H9 (cell line): ENCODE results near the gene SURF4. TPM values are rescaled to one million over a fixed set of nuclear protein-coding genes. Genes with fewer than 3 reads are reported as not detected.

ENCODE experiments used
- DNase-seq: peaks from one replicate; pipeline ENCODE4 v3.0.0-alpha.2; 2017
- H2AFZ ChIP-seq: one replicate; pipeline ENCODE4 v1.6.1; 2013; ENCODE audit warnings: mild to moderate bottlenecking, low read length, control low read depth, moderate library complexity
- H2AK5ac ChIP-seq: 2 replicates; pipeline ENCODE4 v1.6.1; 2013; ENCODE audit warnings: low read length, control low read depth, mixed read lengths; ENCODE audit not compliant: insufficient read length
- H2BK120ac ChIP-seq: one replicate; pipeline ENCODE4 v1.6.1; 2013; ENCODE audit warnings: low read depth, mild to moderate bottlenecking, low read length, control low read depth, inconsistent platforms; ENCODE audit not compliant: poor library complexity, severe bottlenecking
- H2BK12ac ChIP-seq: 2 replicates; pipeline ENCODE4 v1.6.1; 2013; ENCODE audit warnings: low read length, control low read depth, mixed read lengths, low read depth; ENCODE audit not compliant: insufficient read length
- H2BK15ac ChIP-seq: 2 replicates; pipeline ENCODE4 v1.6.1; 2013; ENCODE audit warnings: low read depth, low read length, control low read depth
- H2BK20ac ChIP-seq: one replicate; pipeline ENCODE4 v1.6.1; 2013; ENCODE audit warnings: low read depth, mild to moderate bottlenecking, low read length, control low read depth, inconsistent platforms; ENCODE audit not compliant: poor library complexity, severe bottlenecking
- H2BK5ac ChIP-seq: 2 replicates; pipeline ENCODE4 v1.6.1; 2013; ENCODE audit warnings: low read length, control low read depth, mixed read lengths; ENCODE audit not compliant: insufficient read length
- H3K14ac ChIP-seq: 2 replicates; pipeline ENCODE4 v1.6.1; 2013; ENCODE audit warnings: low read length, control low read depth; ENCODE audit not compliant: insufficient read depth
- H3K18ac ChIP-seq: 2 replicates; pipeline ENCODE4 v1.6.1; 2013; ENCODE audit warnings: low read depth, mild to moderate bottlenecking, mixed read lengths, low read length, control low read depth; ENCODE audit not compliant: insufficient read length
- H3K23ac ChIP-seq: 2 replicates; pipeline ENCODE4 v1.6.1; 2013; ENCODE audit warnings: low read length, control low read depth, mixed read lengths, low read depth; ENCODE audit not compliant: insufficient read length
- H3K23me2 ChIP-seq: 2 replicates; pipeline ENCODE4 v1.6.1; 2013; ENCODE audit warnings: low read depth, mild to moderate bottlenecking, mixed read lengths, low read length, control low read depth; ENCODE audit not compliant: insufficient read length, poor library complexity, severe bottlenecking
- H3K27ac ChIP-seq: 2 replicates; pipeline ENCODE4 v1.5.1; 2013; ENCODE audit warnings: low read length, control low read depth, mixed read lengths, low read depth; ENCODE audit not compliant: insufficient read length
- H3K27me3 ChIP-seq: 2 replicates; pipeline ENCODE4 v1.6.1; 2013; ENCODE audit warnings: low read length, control low read depth, inconsistent platforms; ENCODE audit not compliant: insufficient read depth
- H3K4ac ChIP-seq: 2 replicates; pipeline ENCODE4 v1.6.1; 2013; ENCODE audit warnings: low read depth, mild to moderate bottlenecking, control low read depth, inconsistent platforms, low read length, moderate library complexity
- H3K4me1 ChIP-seq: 2 replicates; pipeline ENCODE4 v1.6.1; 2013; ENCODE audit warnings: low read length, control low read depth, inconsistent platforms; ENCODE audit not compliant: insufficient read depth
- H3K4me2 ChIP-seq: 2 replicates; pipeline ENCODE4 v1.6.1; 2013; ENCODE audit warnings: low read length, control low read depth, mixed read lengths; ENCODE audit not compliant: insufficient read length, insufficient read depth
- H3K56ac ChIP-seq: 2 replicates; pipeline ENCODE4 v1.6.1; 2013; ENCODE audit warnings: low read depth, mild to moderate bottlenecking, mixed read lengths, low read length, control low read depth; ENCODE audit not compliant: insufficient read length
- H3K79me1 ChIP-seq: 2 replicates; pipeline ENCODE4 v1.6.1; 2013; ENCODE audit warnings: low read depth, mild to moderate bottlenecking, moderate library complexity, low read length, control low read depth, inconsistent platforms; ENCODE audit not compliant: insufficient read depth, poor library complexity, severe bottlenecking
- H3K79me2 ChIP-seq: 2 replicates; pipeline ENCODE4 v1.6.1; 2013; ENCODE audit warnings: low read length, control low read depth, inconsistent platforms; ENCODE audit not compliant: insufficient read depth
- H3K9ac ChIP-seq: 2 replicates; pipeline ENCODE4 v1.6.1; 2013; ENCODE audit warnings: low read length, control low read depth, mixed read lengths; ENCODE audit not compliant: insufficient read length; ENCODE audit errors: extremely low read depth
- H3K9me3 ChIP-seq: one replicate; pipeline ENCODE4 v1.6.1; 2013; ENCODE audit warnings: low read depth, low read length, inconsistent platforms; ENCODE audit not compliant: control insufficient read depth
- H3T11ph ChIP-seq: one replicate; pipeline ENCODE4 v1.6.1; 2013; ENCODE audit warnings: mild to moderate bottlenecking, low read length, control low read depth, inconsistent platforms
- H4K20me1 ChIP-seq: one replicate; pipeline ENCODE4 v1.6.1; 2013; ENCODE audit not compliant: control insufficient read depth, insufficient read length, insufficient read depth
- H4K5ac ChIP-seq: 2 replicates; pipeline ENCODE4 v1.6.1; 2013; ENCODE audit warnings: low read depth, mild to moderate bottlenecking, mixed read lengths, low read length, control low read depth; ENCODE audit not compliant: insufficient read length
- H4K8ac ChIP-seq: replicated peaks from 2 replicates; pipeline ENCODE4 v1.6.1; 2013; ENCODE audit warnings: low read length, control low read depth, mixed read lengths, low read depth; ENCODE audit not compliant: insufficient read length
- H4K91ac ChIP-seq: 2 replicates; pipeline ENCODE4 v1.6.1; 2013; ENCODE audit warnings: low read depth, mild to moderate bottlenecking, moderate library complexity, mixed read lengths, low read length, control low read depth; ENCODE audit not compliant: insufficient read length
- H3K27ac Mint-ChIP-seq, 3 experiments: 2 replicates in 2 of 3; 3 replicates in 1 of 3; pipeline ENCODE4 v1.8.0; 2020 to 2021; ENCODE audit warnings: mixed read lengths in 3 of 3, mild to moderate bottlenecking in 1 of 3, moderate library complexity in 1 of 3
- H3K27me3 Mint-ChIP-seq: 2 replicates; pipeline ENCODE4 v1.8.0; 2021; ENCODE audit warnings: low read depth, mild to moderate bottlenecking, moderate library complexity, mixed read lengths
- H3K36me3 Mint-ChIP-seq, 3 experiments: 2 replicates in 2 of 3; 3 replicates in 1 of 3; pipeline ENCODE4 v1.8.0; 2020 to 2021; ENCODE audit warnings: low read depth in 3 of 3, mixed read lengths in 3 of 3; ENCODE audit not compliant: insufficient read depth in 1 of 3
- H3K4me1 Mint-ChIP-seq, 2 experiments: 2 replicates each; pipeline ENCODE4 v1.8.0; 2020; ENCODE audit warnings: mixed read lengths in 2 of 2
- H3K4me3 Mint-ChIP-seq, 2 experiments: 2 replicates in 1 of 2; 3 replicates in 1 of 2; pipeline ENCODE4 v1.8.0; 2020 to 2021; ENCODE audit warnings: mild to moderate bottlenecking in 2 of 2, mixed read lengths in 2 of 2, moderate library complexity in 1 of 2
- H3K9me3 Mint-ChIP-seq, 2 experiments: 2 replicates in 1 of 2; 3 replicates in 1 of 2; pipeline ENCODE4 v1.8.0; 2020; ENCODE audit warnings: mild to moderate bottlenecking in 2 of 2, mixed read lengths in 2 of 2, moderate library complexity in 1 of 2
- WGBS: extraction: QIAGEN DNeasy Blood & Tissue Kit; methylation state at CpG from one replicate; pipeline ENCODE4 v1.1.7; 2013; ENCODE audit warnings: missing lambda C conversion rate, low lambda C conversion rate, mixed read lengths; ENCODE audit not compliant: insufficient read length; ENCODE audit errors: extremely low coverage; 5-methylcytosine and 5-hydroxymethylcytosine counted together
- total RNA-seq: library from RNA; stranded (reverse); gene quantifications from 2 replicates; pipeline ENCODE4 v1.2.1, GENCODE V29; 2021
- TF ChIP-seq, protein P1 (sequence below): fragments of 200-600 bp; sonication (generic); conservative IDR thresholded peaks from 3 replicates; pipeline ENCODE4 v1.8.0; 2021; ENCODE audit warnings: antibody characterized with exemption, mild to moderate bottlenecking

Gene SURF4
- total RNA-seq, 1 experiment from 2014 or later, result 146 TPM

DNA sequence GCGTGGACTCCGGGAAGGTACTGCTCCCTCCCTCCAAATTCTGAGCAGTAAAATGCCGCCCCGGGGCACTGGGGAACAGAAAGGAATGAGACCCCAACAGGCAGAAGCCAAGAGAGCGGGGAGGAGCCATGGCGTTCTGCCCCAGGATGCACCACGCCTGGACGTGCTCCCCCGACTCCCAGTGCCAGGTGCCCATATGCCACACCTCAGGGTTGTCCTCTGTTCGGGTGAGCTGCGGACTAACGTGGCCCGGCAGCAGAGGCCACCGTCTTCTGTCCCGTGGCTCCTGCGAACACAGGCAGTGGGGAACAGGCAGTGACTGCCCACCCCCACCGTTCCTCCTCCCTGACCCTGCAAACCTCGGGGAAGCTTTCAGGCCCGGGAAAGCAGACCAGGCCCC is 44.6 kb downstream of the SURF4 start:
- H3K4ac ChIP-seq, result no peak overlapping the region
- DNase-seq, result peak; percentile 26
- 0 out of 7 replicates have a peak overlapping the region, but pooled peaks of 1 of the 3 experiments have one; percentile 43 for H3K27ac Mint-ChIP-seq

More for the DNA sequence above, 44.6 kb downstream of the SURF4 start:
- peaks cover 15 to 17% of the 10 kb centered on the region in 2 experiments for H3K4me1 Mint-ChIP-seq
- Histone ChIP-seq H3K4me1 (no peaks in the 10 kb centered on the region), H3K79me1 (no peaks in the 10 kb centered on the region), H2AFZ (no peak overlapping the region), H3K9ac (no peak overlapping the region), H4K91ac (no peak overlapping the region), H2BK5ac (no peak overlapping the region), H2BK120ac (no peak overlapping the region), H2BK15ac (no peak overlapping the region), H3K4me2 (no peak overlapping the region), H2BK12ac (no peak overlapping the region), H3K23ac (no peak overlapping the region), H3K79me2 (peaks cover 3% of the 10 kb centered on the region; the same call in 1 of the 2 replicates), H3K27me3 (no peaks in the 10 kb centered on the region), H3K9me3 (no peaks in the 10 kb centered on the region), H3T11ph (no peak overlapping the region), H3K56ac (no peak overlapping the region), H2BK20ac (no peak overlapping the region), H3K23me2 (peaks cover under 1% of the 10 kb centered on the region), H4K5ac (no peak overlapping the region), H4K20me1 (no peaks in the 10 kb centered on the region), H3K14ac (no peak overlapping the region), H2AK5ac (no peak overlapping the region), H3K27ac (no peak overlapping the region), H4K8ac (no peak overlapping the region), H3K18ac (no peak overlapping the region)
- peaks cover 12 to 16% of the 10 kb centered on the region in 2 experiments for H3K9me3 Mint-ChIP-seq
- no CpG with 5 or more reads among the region's 19 CpGs for WGBS
- TF ChIP-seq, protein P1, sequence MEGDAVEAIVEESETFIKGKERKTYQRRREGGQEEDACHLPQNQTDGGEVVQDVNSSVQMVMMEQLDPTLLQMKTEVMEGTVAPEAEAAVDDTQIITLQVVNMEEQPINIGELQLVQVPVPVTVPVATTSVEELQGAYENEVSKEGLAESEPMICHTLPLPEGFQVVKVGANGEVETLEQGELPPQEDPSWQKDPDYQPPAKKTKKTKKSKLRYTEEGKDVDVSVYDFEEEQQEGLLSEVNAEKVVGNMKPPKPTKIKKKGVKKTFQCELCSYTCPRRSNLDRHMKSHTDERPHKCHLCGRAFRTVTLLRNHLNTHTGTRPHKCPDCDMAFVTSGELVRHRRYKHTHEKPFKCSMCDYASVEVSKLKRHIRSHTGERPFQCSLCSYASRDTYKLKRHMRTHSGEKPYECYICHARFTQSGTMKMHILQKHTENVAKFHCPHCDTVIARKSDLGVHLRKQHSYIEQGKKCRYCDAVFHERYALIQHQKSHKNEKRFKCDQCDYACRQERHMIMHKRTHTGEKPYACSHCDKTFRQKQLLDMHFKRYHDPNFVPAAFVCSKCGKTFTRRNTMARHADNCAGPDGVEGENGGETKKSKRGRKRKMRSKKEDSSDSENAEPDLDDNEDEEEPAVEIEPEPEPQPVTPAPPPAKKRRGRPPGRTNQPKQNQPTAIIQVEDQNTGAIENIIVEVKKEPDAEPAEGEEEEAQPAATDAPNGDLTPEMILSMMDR, result no peak
- H3K27me3 Mint-ChIP-seq, result peaks cover 5% of the 10 kb centered on the region
- H3K36me3 Mint-ChIP-seq, result peaks cover 34 to 59% (median 57%) of the 10 kb centered on the region in 3 experiments
- H3K4me3 Mint-ChIP-seq, result no peak overlapping the region
